SKM-1 treated with dmso at 0.1 percent for 144 hours (cell line): Measurements from ENCODE around the gene CHID1.

Experiments
- DNase-seq: peaks from one replicate; lab custom pipeline; 2025; ENCODE audit not compliant: unreplicated experiment; lab: John Stamatoyannopoulos, UW

CHID1 gene

GRCh38 chr11:910589-911030, at the start of gene CHID1:
Gene CHID1 (minus strand): TSS chr11:910810. CDS start chr11:904816, 5,994 bp downstream.
- DNase-seq = peak; percentile 83

DNA sequence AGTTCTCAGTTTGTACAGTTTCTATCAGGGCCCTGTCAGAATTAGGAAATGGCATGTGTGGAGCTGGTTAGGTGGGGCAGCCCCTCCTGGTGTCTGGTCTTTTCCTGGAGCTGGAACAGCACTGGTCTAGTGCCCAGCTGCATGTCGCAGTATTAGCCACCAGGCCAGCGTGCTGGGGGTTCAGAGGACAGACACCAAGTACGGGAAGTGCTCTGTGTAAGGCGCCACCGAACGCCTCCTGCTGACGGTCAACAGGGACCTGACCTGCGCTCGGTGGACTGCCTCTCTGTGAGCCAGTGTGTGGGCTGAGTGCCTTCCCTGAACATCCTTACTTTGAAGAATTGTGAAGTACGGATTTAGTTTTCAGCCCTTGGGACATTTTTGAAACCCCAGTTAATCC, 49.0 kb upstream of the CHID1 start:
- no peak for DNase-seq

DNA sequence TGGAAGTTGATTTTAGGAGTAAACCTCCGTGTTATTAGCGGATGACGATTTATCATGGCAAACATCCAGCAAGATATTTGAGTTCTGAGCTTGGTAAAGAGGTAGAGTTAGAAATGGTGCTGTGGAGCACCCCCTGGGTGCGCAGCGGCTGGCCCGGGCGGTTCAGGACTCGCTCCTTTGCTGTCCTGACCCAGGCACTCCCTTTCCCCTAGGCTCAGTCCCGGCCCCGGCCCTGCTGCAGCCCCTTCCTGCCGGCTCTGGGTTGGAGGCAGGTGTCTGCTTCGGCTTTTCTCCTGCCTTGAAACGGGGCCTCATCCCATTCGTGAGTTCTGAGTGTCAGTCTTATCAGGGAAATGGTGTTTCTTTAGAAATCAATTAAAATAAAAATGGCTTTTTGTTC, 48.4 kb upstream of the CHID1 start:
- DNase-seq = no peak

DNA sequence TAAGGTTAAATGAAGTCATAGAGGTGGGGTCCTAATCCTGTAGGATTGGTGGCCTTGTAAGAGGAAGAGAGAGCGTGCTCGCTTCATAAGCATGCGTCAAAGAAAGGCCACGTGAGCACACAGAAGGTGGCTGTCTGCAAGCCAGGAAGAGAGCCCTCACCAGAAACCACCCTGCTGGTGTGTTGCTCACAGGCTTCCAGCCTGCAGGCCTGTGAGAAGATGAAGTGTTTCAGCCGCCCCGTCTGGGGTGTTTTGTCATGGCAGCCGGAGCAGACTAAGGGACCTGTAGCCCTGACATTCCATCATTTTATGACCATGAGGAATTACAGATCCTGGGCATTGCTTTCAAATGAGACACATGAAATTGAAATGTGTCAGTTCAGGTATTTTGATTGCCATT, 47.5 kb upstream of the CHID1 start:
- DNase-seq = no peak

GRCh38 chr11:957212-957920, 46.8 kb upstream of the CHID1 start:
- DNase-seq = no peak

DNA sequence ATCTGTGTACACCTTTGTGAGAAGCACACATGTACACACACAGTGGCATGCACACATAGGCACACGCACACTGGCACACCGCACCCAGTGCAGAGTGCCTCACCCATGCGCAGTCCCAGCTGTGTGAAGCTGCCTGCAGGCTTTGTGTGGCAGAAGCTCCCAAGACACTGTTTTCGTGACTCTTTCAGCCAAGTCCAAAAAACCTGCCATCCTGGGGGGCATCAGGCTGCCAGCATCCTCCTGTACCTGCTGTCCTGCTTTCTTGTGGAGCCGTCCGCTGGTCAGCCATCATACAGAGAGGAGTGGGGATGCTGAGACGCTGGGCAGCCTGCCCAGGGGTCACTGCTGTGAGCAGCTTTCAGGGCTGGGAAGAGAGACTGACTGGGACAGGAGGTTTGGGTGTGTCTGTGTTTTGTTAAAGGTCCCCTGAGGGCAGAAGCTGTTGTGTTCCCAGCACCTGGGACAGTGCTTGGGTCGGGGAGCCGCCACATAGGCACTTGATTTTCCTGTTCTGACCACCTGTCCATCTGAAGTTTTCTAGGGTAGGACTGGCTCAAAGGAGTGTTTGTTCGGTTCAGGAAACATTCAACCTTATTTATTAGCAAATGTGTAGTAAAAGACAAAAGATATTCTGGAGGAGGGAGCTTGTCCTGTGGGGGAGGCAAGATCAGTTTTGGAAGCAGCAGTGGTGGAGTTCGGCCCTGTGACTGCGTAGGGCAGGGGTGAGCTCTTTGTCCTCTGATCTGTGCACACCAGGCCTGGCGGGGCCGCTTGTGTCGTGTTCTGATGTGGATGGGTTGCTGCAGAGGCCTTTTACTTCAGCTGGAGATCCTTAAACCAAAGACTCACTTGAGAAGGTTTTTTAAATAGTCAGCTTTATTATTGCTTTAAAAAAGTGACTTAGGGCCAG, 44.8 kb upstream of the CHID1 start:
- no peak for DNase-seq

GRCh38 chr11:954392-955153, 44.0 kb upstream of the CHID1 start:
- DNase-seq = no peak

- DNase-seq = no peak
Observed at GRCh38 chr11:953512-953911, 42.9 kb upstream of the CHID1 start.

- no peak for DNase-seq
Observed at GRCh38 chr11:952406-953385, 42.1 kb upstream of the CHID1 start.

DNA sequence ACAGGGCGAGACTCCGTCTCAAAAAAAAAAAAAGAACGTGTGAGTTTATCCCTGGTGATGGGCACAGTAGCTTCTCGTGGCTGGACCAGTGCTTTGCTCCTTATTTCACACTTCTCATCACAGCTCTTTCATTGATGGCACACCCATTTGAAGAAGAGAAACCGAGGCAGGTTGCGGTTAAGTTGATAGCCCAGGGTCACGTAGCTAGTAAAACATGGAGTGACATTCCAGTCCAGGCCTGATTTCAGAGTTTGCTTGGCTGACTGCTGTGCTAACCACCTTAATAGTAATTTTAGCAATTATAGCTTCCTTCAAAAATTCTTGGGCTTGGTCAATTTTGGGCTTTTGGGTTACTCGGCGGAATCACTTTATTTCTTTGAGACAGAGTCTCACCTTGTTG, 40.9 kb upstream of the CHID1 start:
- no peak for DNase-seq

DNA sequence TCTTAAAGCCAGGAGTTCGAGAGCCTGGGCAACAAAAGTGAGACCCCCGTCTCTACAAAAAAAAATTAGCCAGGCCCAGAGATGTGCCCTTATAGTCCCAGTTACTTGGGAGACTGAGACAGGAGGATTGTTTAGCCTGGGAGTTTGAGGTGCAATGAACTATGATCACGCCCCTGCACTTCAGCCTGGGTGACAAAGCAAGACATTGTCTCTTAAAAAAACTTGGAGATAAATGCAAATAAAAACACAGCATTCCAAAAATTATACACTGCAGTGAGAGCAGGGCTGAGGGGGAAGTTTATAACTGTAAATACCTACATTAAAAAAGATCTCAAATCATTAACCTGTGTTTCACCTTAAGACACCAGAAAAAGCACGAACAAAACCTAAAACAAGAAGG, 37.1 kb upstream of the CHID1 start:
- no peak for DNase-seq

DNA sequence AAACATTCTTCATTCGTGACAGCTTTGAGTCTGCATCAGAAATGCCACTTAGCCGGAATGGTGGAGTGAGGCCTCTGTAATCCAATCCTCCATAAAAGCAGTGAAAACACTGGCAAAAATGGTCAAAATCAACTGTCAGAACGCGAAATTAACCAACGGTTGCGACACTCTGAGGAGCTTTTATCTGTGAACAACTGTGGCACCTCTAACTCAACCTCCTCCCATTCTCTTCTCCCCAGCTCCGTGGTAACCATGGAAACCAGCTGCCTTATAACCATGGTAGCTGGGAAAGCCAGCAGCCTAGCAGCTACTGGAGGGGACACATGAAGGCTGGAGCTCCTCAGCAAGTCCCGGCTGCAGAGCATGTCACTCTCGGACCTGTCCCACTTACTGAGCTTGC, 35.4 kb upstream of the CHID1 start:
- no peak for DNase-seq

- no peak for DNase-seq
Observed at GRCh38 chr11:944711-945470, 34.3 kb upstream of the CHID1 start.

DNA sequence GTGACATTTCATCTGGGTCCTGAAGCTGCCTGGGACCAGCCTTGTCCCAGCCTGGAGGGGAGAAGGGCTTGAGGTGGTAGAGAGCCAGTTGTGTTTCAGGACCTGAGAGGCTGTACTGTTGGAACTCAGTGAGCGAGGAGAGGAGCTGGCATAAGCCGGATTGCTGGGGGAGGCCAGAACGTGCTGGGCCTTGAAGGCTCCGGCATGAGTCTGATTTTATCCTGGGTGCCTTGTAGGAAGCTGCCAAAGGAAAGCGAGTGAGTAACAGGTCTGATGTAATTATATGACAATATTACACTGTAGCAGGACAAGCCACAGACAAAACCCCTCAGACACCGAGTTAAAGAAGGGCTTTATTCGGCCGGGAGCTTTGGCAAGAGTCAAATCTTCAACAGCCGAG, 32.2 kb upstream of the CHID1 start:
- DNase-seq = no peak

DNA sequence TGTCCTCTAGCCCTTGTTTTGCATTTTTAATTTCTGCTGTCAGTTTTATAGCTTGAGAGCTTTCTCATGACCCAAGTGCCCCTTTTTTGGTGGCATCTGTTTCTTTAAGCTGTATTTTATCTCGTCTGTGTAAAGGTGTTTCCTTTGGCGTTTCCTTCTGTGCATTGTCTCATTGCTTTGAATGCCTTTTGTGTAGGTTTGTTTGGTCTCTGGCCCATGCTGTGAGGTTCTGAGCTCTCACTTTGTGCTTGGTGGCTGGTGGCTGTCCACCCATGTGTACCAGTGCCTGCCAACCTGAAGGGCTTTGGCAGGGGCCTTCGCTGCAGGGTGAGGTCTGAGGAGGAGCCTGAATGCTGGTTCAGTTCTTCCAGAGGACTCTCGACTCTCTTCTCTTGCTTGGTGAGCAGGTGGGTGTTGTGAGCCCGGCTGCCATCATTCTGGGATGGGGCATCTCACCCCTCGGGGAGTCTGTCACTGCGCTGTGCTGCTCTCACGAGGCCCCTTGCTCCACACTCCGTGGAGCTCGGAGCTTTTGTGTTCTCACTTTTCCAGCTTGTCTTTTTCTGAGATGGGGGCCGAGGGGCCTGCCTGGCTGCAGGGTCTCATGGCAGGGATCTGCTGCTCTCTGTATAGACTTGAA, 30.0 kb upstream of the CHID1 start:
- no peak for DNase-seq

DNA sequence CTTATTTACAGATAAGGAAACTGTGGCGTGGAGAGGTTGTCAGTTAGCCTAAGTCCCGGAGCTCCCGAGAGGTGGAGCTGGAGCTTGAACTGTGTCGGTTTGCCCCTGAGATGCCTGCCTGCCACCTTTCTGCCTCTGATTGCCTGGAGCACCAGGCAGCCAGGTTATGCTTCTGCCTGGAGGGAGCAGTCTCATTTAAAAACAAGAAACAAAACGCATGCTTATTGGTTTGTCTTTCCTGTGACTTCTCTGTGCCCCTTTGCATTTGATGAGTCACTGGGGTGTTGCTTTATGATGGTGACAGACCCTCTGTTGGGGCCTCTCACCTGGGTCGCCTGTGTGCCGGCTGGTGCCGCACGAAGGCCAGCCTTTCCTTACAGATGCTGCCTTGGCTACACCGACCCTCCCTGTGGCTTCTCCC, 27.2 kb upstream of the CHID1 start:
- no peak for DNase-seq

DNA sequence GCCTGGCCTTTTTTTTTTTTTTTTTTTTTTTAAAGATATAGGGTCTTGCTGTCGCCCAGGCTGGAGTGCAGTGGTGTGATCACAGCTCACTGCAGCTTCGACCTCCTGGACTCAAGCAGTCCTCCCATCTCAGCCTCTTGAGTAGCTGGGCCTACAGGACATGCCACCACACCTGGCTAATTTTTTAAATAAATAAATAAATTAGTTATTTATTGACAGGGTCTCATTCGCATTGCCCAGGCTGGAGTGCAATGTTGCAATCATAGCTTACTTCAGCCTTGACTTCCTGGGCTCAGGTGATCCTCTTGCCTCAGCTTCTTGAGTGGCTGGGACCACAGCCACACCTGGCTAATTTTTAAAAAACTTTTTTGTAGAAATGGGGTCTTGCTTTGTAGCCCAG, 25.6 kb upstream of the CHID1 start:
- no peak for DNase-seq

DNA sequence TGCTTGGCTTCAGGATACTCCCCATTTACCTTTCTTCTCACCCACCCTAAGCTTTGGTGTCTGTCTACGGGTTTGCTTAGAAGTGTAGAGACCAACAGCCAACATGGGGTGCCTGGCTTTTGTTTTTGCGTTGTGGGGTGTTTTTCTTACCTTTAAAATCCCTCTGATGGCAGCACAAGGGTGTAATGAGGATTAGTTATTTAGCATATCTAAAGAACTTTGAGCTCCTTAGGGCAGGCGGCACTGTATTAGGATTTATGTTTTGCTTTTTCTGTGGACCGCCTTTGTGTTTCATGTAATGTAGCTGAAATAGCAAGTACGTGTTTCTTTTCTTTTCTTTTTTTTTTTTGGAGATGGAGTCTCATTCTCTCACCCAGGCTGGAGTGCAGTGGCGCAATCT, 23.9 kb upstream of the CHID1 start:
- DNase-seq = no peak

- DNase-seq = no peak
Observed at GRCh38 chr11:933936-934335, 23.3 kb upstream of the CHID1 start.
